Activated CD8-positive, alpha-beta memory T cell treated with anti-CD3 and anti-CD28 coated beads for 36 hours (primary cell): ENCODE data around the gene OR2Z1. TPM values are rescaled to one million over a fixed set of nuclear protein-coding genes. Genes with fewer than 3 reads are reported as not detected.

Source experiments
- total RNA-seq, 2 experiments: library from RNA; stranded (reverse); gene quantifications; one replicate each; pipeline ENCODE4 v1.2.3, GENCODE V29; 2021

OR2Z1 gene
- total RNA-seq, 2 experiments from 2014 or later = not detected

Other genes with a start within 250 kb of the OR2Z1 start
- gene PRAM1, start 219.0 kb upstream of the OR2Z1 start, total RNA-seq = under 1 TPM; 0.13 to 0.25 TPM
- 10 to 100 TPM; 21.4 to 22.2 TPM for gene ZNF414, start 207.5 kb upstream of the OR2Z1 start, total RNA-seq
- gene MYO1F, start 144.2 kb upstream of the OR2Z1 start, total RNA-seq = 10 to 100 TPM; 35.4 to 36.1 TPM
- gene ADAMTS10, start 110.9 kb upstream of the OR2Z1 start, total RNA-seq = 1 to 10 TPM; 4.7 to 6.9 TPM
- gene NFILZ, start 91.0 kb upstream of the OR2Z1 start, total RNA-seq = not detected
- gene ACTL9, start 22.8 kb upstream of the OR2Z1 start, total RNA-seq = not detected
- 10 to 100 TPM; 20.1 to 23.4 TPM for gene ZNF558, start 110.7 kb downstream of the OR2Z1 start, total RNA-seq
- gene MBD3L1, start 110.7 kb downstream of the OR2Z1 start, total RNA-seq = not detected